SK-N-SH (cell line): Measurements from ENCODE around the gene ATP2B3. TPM values are rescaled to one million over a fixed set of nuclear protein-coding genes. Genes with fewer than 3 reads are reported as not detected.

ENCODE experiments used
- CTCF ChIA-PET: fragments of 300-600, 350-600 bp; formaldehyde crosslinking; extraction: SDS; loops from one replicate; lab custom pipeline; 2021; lab: Yijun Ruan, JAX
- POLR2A ChIA-PET: fragments of 350-600 bp; sonication (Branson Sonifier 250); formaldehyde crosslinking; extraction: SDS; loops from one replicate; lab custom pipeline; 2020; ENCODE audit warnings: antibody characterized with exemption, inconsistent platforms; lab: Yijun Ruan, JAX
- DNase-seq: peaks from one replicate; pipeline ENCODE4 v3.0.0; 2012
- H2AFZ ChIP-seq: fragments of 200-600 bp; sonication (generic); 2 replicates; pipeline ENCODE4 v1.8.1; 2016; ENCODE audit warnings: antibody characterized with exemption, mild to moderate bottlenecking, low read depth
- H3F3A ChIP-seq: fragments of 200-600 bp; sonication (generic); replicated peaks from 2 replicates; pipeline ENCODE3; 2016; ENCODE audit warnings: antibody characterized with exemption, mild to moderate bottlenecking; ENCODE audit not compliant: insufficient read depth
- H3K27ac ChIP-seq, 2 experiments: fragments of 200-500 bp in 1 of 2; fragments of 200-600 bp in 1 of 2; sonication (Bioruptor generic) in 1 of 2; sonication (generic), shearing (Covaris generic) in 1 of 2; 2 replicates each; pipeline versions ENCODE4 v1.5.1 to v1.6.1; 2014 to 2016; ENCODE audit warnings: low read depth in 2 of 2, inconsistent platforms in 1 of 2, low read length in 1 of 2, mild to moderate bottlenecking in 1 of 2, mixed read lengths in 1 of 2
- H3K27me3 ChIP-seq: fragments of 200-600 bp; sonication (generic), shearing (Covaris generic); 2 replicates; pipeline ENCODE4 v1.6.1; 2016; ENCODE audit warnings: mixed run types; ENCODE audit not compliant: insufficient read depth
- H3K36me3 ChIP-seq, 2 experiments: fragments of 200-500 bp in 1 of 2; fragments of 200-600 bp in 1 of 2; sonication (Bioruptor generic) in 1 of 2; sonication (generic) in 1 of 2; replicated peaks in 1 of 2; 2 replicates each; pipeline versions ENCODE3 to v1.5.1; 2014 to 2016; ENCODE audit warnings: low read length in 1 of 2, mild to moderate bottlenecking in 1 of 2; ENCODE audit not compliant: insufficient read depth in 2 of 2, control insufficient read depth in 1 of 2
- H3K4me1 ChIP-seq, 2 experiments: fragments of 200-500 bp in 1 of 2; fragments of 200-600 bp in 1 of 2; sonication (Bioruptor generic) in 1 of 2; sonication (generic), shearing (Covaris generic) in 1 of 2; 2 replicates each; pipeline versions ENCODE4 v1.5.1 to v1.6.1; 2014 to 2016; ENCODE audit warnings: low read depth in 1 of 2, low read length in 1 of 2, mixed run types in 1 of 2; ENCODE audit not compliant: insufficient read depth in 2 of 2, control insufficient read depth in 1 of 2
- H3K4me2 ChIP-seq: fragments of 200-600 bp; sonication (generic), shearing (Covaris generic); 2 replicates; pipeline ENCODE4 v1.6.1; 2017; ENCODE audit warnings: mixed run types
- H3K4me3 ChIP-seq, 2 experiments: fragments of 200-500 bp in 1 of 2; fragments of 200-600 bp in 1 of 2; sonication (Bioruptor generic) in 1 of 2; sonication (generic), shearing (Covaris generic) in 1 of 2; 2 replicates each; pipeline versions ENCODE4 v1.5.1 to v1.8.1; 2014 to 2016; ENCODE audit warnings: low read depth in 2 of 2, inconsistent platforms in 1 of 2, low read length in 1 of 2, mild to moderate bottlenecking in 1 of 2, mixed read lengths in 1 of 2, moderate library complexity in 1 of 2
- H3K79me2 ChIP-seq: fragments of 200-600 bp; sonication (generic); 2 replicates; pipeline ENCODE4 v1.8.1; 2017; ENCODE audit warnings: mild to moderate bottlenecking; ENCODE audit not compliant: insufficient read depth
- H3K9ac ChIP-seq: fragments of 200-600 bp; sonication (generic); 2 replicates; pipeline ENCODE4 v1.6.1; 2017; ENCODE audit warnings: mixed run types
- H3K9me2 ChIP-seq: fragments of 200-600 bp; sonication (generic); 2 replicates; pipeline ENCODE4 v1.6.1; 2017; ENCODE audit warnings: mixed run types
- H3K9me3 ChIP-seq: fragments of 200-600 bp; sonication (generic); 2 replicates; pipeline ENCODE4 v1.6.1; 2017; ENCODE audit warnings: mixed run types, mild to moderate bottlenecking, moderate library complexity
- H4K20me1 ChIP-seq: fragments of 200-600 bp; sonication (generic); 2 replicates; pipeline ENCODE4 v1.6.1; 2017; ENCODE audit warnings: mild to moderate bottlenecking, mixed run types; ENCODE audit not compliant: insufficient read depth
- ELF1 ChIP-seq: IDR thresholded peaks from 2 replicates; pipeline ENCODE4 v1.4.0; 2012
- EP300 ChIP-seq, 2 experiments: IDR thresholded peaks; 2 replicates each; pipeline versions ENCODE4 v1.4.0 to v1.6.1; 2012; ENCODE audit warnings: borderline replicate concordance in 1 of 2, low read depth in 1 of 2, low read length in 1 of 2
- FOXM1 ChIP-seq: IDR thresholded peaks from 2 replicates; pipeline ENCODE4 v1.4.0; 2012; ENCODE audit warnings: low read depth, mild to moderate bottlenecking
- IRF3 ChIP-seq: fragments of 150-350 bp; IDR thresholded peaks from 2 replicates; pipeline ENCODE4 v1.6.1; 2016; ENCODE audit warnings: mild to moderate bottlenecking, low read depth, low read length
- MAX ChIP-seq: IDR thresholded peaks from 2 replicates; pipeline ENCODE4 v1.4.0; 2012; ENCODE audit warnings: low read depth
- POLR2AphosphoS5 ChIP-seq: IDR thresholded peaks from 2 replicates; pipeline ENCODE4 v1.6.1; 2012; ENCODE audit warnings: low read depth, low read length
- RFX5 ChIP-seq: IDR thresholded peaks from 2 replicates; pipeline ENCODE4 v1.6.1; 2012; ENCODE audit warnings: mild to moderate bottlenecking, improper control_type of control experiment, low read length
- SIN3A ChIP-seq: IDR thresholded peaks from 2 replicates; pipeline ENCODE4 v1.6.1; 2012; ENCODE audit warnings: low read depth, mild to moderate bottlenecking, low read length, moderate library complexity, borderline replicate concordance
- SMC3 ChIP-seq: IDR thresholded peaks from 2 replicates; pipeline ENCODE4 v1.6.1; 2012; ENCODE audit warnings: low read depth, low read length, improper control_type of control experiment
- TAF1 ChIP-seq: IDR thresholded peaks from 2 replicates; pipeline ENCODE4 v1.6.1; 2012; ENCODE audit warnings: low read depth, mild to moderate bottlenecking, low read length, moderate library complexity, borderline replicate concordance
- USF1 ChIP-seq: IDR thresholded peaks from 2 replicates; pipeline ENCODE4 v1.4.0; 2012; ENCODE audit warnings: low read depth, borderline replicate concordance
- YY1 ChIP-seq: IDR thresholded peaks from 2 replicates; pipeline ENCODE4 v1.4.0; 2012; ENCODE audit warnings: low read depth, mild to moderate bottlenecking
- whole genome bisulfite sequencing: methylation state at CpG from one replicate; pipeline ENCODE4 v1.1.6; 2017; ENCODE audit warnings: low lambda C conversion rate; 5-methylcytosine and 5-hydroxymethylcytosine counted together
- polyA plus RNA-seq, 3 experiments: library from polyadenylated mRNA; depleted of rRNA; stranded (reverse); fragments of >200 nt; gene quantifications; 2 replicates each; pipeline ENCODE4 v1.2.3, GENCODE V29; 2012
- TF ChIP-seq, protein P1 (sequence below): fragments of 200-600 bp; sonication (generic); IDR thresholded peaks from 2 replicates; pipeline ENCODE4 v1.6.1; 2017; ENCODE audit warnings: antibody characterized with exemption, mild to moderate bottlenecking, moderate library complexity
- TF ChIP-seq, protein P2 (sequence below): IDR thresholded peaks from 2 replicates; pipeline ENCODE4; 2012
- TF ChIP-seq, protein P3 (sequence below): IDR thresholded peaks from 2 replicates; pipeline ENCODE4 v1.6.1; 2012; ENCODE audit warnings: mild to moderate bottlenecking, low read depth, low read length, moderate library complexity
- TF ChIP-seq, protein P4 (sequence below): fragments of 150-350 bp; IDR thresholded peaks from 2 replicates; pipeline ENCODE4 v1.6.1; 2017; ENCODE audit warnings: antibody characterized with exemption, low read length, low read depth, borderline replicate concordance

Gene ATP2B3
- polyA plus RNA-seq, 1 of the 3 experiments (the other 2 are of a cell fraction), result 0.16 TPM

GRCh38 chrX:153583433-153583832 is 66.0 kb downstream of the ATP2B3 start (continued):
- TF ChIP-seq EP300 (IDR thresholded peaks at IDR 0.05; ENCODE audit: borderline replicate concordance in 1 of 2, low read depth in 1 of 2, low read length in 1 of 2), result no peak
- TF ChIP-seq, all 33 proteins: peak for 0

DNA sequence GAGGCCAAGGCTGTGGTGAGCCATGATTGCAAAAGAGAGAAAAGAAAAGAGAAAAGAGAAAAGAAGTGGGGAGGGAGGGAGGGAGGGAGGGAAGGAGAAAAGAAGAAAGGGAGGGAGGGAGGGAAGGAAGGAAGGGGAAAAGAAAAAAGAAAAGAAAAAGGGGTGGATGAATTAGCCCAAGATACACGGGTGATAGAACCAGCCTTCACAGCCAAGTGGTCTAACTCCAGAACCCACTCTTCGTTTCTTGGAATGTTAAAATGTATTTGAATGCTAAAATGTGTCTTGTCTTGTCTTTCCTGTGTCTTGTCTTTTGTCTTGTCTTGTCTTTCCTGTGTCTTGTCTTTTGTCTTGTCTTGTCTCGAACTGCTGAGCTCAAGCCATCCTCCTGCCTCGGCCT is 68.4 kb downstream of the ATP2B3 start:
- H3K4me1 ChIP-seq, result no peaks in the 10 kb centered on the region; a peak in 1 of 4 replicates
- no peaks in the 10 kb centered on the region for H3K79me2 ChIP-seq
- H3F3A ChIP-seq, result no peaks in the 10 kb centered on the region
- ChIA-PET CTCF (no interaction called here), POLR2A (no interaction called here)
- no peak for TF ChIP-seq MAX
- TF ChIP-seq IRF3, result no peak
- TF ChIP-seq USF1, result no peak
- TF ChIP-seq, protein P1, sequence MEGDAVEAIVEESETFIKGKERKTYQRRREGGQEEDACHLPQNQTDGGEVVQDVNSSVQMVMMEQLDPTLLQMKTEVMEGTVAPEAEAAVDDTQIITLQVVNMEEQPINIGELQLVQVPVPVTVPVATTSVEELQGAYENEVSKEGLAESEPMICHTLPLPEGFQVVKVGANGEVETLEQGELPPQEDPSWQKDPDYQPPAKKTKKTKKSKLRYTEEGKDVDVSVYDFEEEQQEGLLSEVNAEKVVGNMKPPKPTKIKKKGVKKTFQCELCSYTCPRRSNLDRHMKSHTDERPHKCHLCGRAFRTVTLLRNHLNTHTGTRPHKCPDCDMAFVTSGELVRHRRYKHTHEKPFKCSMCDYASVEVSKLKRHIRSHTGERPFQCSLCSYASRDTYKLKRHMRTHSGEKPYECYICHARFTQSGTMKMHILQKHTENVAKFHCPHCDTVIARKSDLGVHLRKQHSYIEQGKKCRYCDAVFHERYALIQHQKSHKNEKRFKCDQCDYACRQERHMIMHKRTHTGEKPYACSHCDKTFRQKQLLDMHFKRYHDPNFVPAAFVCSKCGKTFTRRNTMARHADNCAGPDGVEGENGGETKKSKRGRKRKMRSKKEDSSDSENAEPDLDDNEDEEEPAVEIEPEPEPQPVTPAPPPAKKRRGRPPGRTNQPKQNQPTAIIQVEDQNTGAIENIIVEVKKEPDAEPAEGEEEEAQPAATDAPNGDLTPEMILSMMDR, result no peak
- no peak for TF ChIP-seq EP300 (IDR thresholded peaks at IDR 0.05; ENCODE audit: borderline replicate concordance in 1 of 2, low read depth in 1 of 2, low read length in 1 of 2)
- no peak for TF ChIP-seq SMC3
- TF ChIP-seq, protein P2, sequence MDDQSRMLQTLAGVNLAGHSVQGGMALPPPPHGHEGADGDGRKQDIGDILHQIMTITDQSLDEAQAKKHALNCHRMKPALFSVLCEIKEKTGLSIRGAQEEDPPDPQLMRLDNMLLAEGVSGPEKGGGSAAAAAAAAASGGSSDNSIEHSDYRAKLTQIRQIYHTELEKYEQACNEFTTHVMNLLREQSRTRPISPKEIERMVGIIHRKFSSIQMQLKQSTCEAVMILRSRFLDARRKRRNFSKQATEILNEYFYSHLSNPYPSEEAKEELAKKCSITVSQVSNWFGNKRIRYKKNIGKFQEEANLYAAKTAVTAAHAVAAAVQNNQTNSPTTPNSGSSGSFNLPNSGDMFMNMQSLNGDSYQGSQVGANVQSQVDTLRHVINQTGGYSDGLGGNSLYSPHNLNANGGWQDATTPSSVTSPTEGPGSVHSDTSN, result no peak
- TF ChIP-seq ELF1, result no peak
- TF ChIP-seq, protein P3, sequence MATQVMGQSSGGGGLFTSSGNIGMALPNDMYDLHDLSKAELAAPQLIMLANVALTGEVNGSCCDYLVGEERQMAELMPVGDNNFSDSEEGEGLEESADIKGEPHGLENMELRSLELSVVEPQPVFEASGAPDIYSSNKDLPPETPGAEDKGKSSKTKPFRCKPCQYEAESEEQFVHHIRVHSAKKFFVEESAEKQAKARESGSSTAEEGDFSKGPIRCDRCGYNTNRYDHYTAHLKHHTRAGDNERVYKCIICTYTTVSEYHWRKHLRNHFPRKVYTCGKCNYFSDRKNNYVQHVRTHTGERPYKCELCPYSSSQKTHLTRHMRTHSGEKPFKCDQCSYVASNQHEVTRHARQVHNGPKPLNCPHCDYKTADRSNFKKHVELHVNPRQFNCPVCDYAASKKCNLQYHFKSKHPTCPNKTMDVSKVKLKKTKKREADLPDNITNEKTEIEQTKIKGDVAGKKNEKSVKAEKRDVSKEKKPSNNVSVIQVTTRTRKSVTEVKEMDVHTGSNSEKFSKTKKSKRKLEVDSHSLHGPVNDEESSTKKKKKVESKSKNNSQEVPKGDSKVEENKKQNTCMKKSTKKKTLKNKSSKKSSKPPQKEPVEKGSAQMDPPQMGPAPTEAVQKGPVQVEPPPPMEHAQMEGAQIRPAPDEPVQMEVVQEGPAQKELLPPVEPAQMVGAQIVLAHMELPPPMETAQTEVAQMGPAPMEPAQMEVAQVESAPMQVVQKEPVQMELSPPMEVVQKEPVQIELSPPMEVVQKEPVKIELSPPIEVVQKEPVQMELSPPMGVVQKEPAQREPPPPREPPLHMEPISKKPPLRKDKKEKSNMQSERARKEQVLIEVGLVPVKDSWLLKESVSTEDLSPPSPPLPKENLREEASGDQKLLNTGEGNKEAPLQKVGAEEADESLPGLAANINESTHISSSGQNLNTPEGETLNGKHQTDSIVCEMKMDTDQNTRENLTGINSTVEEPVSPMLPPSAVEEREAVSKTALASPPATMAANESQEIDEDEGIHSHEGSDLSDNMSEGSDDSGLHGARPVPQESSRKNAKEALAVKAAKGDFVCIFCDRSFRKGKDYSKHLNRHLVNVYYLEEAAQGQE, result no peak
- TF ChIP-seq FOXM1, result no peak
- TF ChIP-seq RFX5, result no peak
- no peak for TF ChIP-seq SIN3A
- TF ChIP-seq POLR2AphosphoS5, result no peak
- TF ChIP-seq, protein P4, sequence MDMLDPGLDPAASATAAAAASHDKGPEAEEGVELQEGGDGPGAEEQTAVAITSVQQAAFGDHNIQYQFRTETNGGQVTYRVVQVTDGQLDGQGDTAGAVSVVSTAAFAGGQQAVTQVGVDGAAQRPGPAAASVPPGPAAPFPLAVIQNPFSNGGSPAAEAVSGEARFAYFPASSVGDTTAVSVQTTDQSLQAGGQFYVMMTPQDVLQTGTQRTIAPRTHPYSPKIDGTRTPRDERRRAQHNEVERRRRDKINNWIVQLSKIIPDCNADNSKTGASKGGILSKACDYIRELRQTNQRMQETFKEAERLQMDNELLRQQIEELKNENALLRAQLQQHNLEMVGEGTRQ, result no peak
- TF ChIP-seq YY1, result no peak
- no peak for TF ChIP-seq TAF1
- H3K27me3 ChIP-seq, result peaks cover 33% of the 10 kb centered on the region
- DNase-seq, result no peak
- H3K27ac ChIP-seq, result no peak overlapping the region
- H3K36me3 ChIP-seq, result peaks cover 0 to 4% of the 10 kb centered on the region in 2 experiments
- no peak overlapping the region for H3K9ac ChIP-seq
- 50% methylated on average over 4 of the region's 4 CpGs for WGBS
- no peaks in the 10 kb centered on the region for H3K9me2 ChIP-seq
- no peaks in the 10 kb centered on the region for H4K20me1 ChIP-seq
- H2AFZ ChIP-seq, result no peak overlapping the region
- no peak overlapping the region for H3K4me2 ChIP-seq
- no peak overlapping the region for H3K4me3 ChIP-seq
- H3K9me3 ChIP-seq, result no peaks in the 10 kb centered on the region
